ENCODE measurements around the gene NRAS. TPM values are rescaled to one million over a fixed set of nuclear protein-coding genes. Genes with fewer than 3 reads are reported as not detected.

NRAS gene
- total RNA-seq, 2 donors from 2014 or later = 13.8 to 17.4 TPM

- intact Hi-C loops (cut with DNase I) = no loop called here
- no peak for DNase-seq
- TF ChIP-seq CTCF (IDR thresholded peaks at IDR 0.05) = no peak
- no peak for TF ChIP-seq POLR2A (IDR thresholded peaks at IDR 0.05)
- Histone ChIP-seq H3K27ac (no peak overlapping the region), H3K36me3 (replicated peaks in 1 of 2; ENCODE audit: insufficient read depth in 1 of 2, low read depth in 2 of 2) (no peaks in the 10 kb centered on the region), H3K4me3 (no peak overlapping the region), H3K9me3 (no peaks in the 10 kb centered on the region), H3K27me3 (no peaks in the 10 kb centered on the region), H3K4me1 (no peaks in the 10 kb centered on the region)
- WGBS, 2 donors = 55 to 69% methylated on average over 5 of the region's 5 CpGs
- ATAC-seq = no peak
These were observed 38.9 kb downstream of the NRAS start for GRCh38 chr1:114677691-114678090.

GRCh38 chr1:114676115-114676514 lies 40.5 kb downstream of the NRAS start:
- Histone ChIP-seq H3K9me3 (no peaks in the 10 kb centered on the region), H3K27me3 (no peaks in the 10 kb centered on the region), H3K36me3 (replicated peaks in 1 of 2; ENCODE audit: insufficient read depth in 1 of 2, low read depth in 2 of 2) (no peaks in the 10 kb centered on the region), H3K4me3 (no peak overlapping the region), H3K4me1 (peaks cover 2% of the 10 kb centered on the region), H3K27ac (no peak overlapping the region)
- no peak for TF ChIP-seq POLR2A (IDR thresholded peaks at IDR 0.05)
- TF ChIP-seq CTCF (IDR thresholded peaks at IDR 0.05) = no peak
- intact Hi-C loops (cut with DNase I) = no loop called here
- ATAC-seq (no peak), DNase-seq (no peak)
- 76 to 79% methylated on average over 1 of the region's 1 CpG for WGBS, 2 donors

- intact Hi-C loops (cut with DNase I) = no loop called here
- Histone ChIP-seq H3K4me3 (no peak overlapping the region), H3K9me3 (no peaks in the 10 kb centered on the region), H3K36me3 (replicated peaks in 1 of 2; ENCODE audit: insufficient read depth in 1 of 2, low read depth in 2 of 2) (no peaks in the 10 kb centered on the region), H3K4me1 (peaks cover 15% of the 10 kb centered on the region), H3K27me3 (no peaks in the 10 kb centered on the region), H3K27ac (no peak overlapping the region)
- DNase-seq (no peak), ATAC-seq (no peak)
- WGBS, 2 donors = 77 to 79% methylated on average over 7 of the region's 7 CpGs
- TF ChIP-seq POLR2A (IDR thresholded peaks at IDR 0.05) (no peak), CTCF (IDR thresholded peaks at IDR 0.05) (no peak)
These were observed 44.7 kb downstream of the NRAS start for GRCh38 chr1:114671939-114672275.

- ATAC-seq (no peak), DNase-seq (no peak)
- 57% methylated on average over 9 of the region's 9 CpGs for WGBS, 2 donors
- no peaks in the 10 kb centered on the region for H3K36me3 ChIP-seq (replicated peaks in 1 of 2; ENCODE audit: insufficient read depth in 1 of 2, low read depth in 2 of 2)
- no peak overlapping the region for H3K4me3 ChIP-seq
- H3K27me3 ChIP-seq = no peaks in the 10 kb centered on the region
- H3K4me1 ChIP-seq = peaks cover 15% of the 10 kb centered on the region
- peak overlapping the region in 3 of 4 donors; percentile 89 to 97 (median 97) for H3K27ac ChIP-seq
- TF ChIP-seq POLR2A (IDR thresholded peaks at IDR 0.05) (no peak), CTCF (IDR thresholded peaks at IDR 0.05) (peak in 5 of 7 experiments; percentile 19 to 46 (median 40))
- intact Hi-C loops (cut with DNase I) = no loop called here
- H3K9me3 ChIP-seq = no peaks in the 10 kb centered on the region
These were observed 45.3 kb downstream of the NRAS start for GRCh38 chr1:114671011-114671938.

Data from body of pancreas (tissue), 4 donors.